GM18858 (cell line): ENCODE measurements around the gene C21orf58.

Experiments
- ATAC-seq: cut with Tn5 transposase; IDR thresholded peaks from one replicate; pipeline ENCODE4 v1.9.1; 2021; ENCODE audit not compliant: unreplicated experiment

C21orf58 gene

DNA sequence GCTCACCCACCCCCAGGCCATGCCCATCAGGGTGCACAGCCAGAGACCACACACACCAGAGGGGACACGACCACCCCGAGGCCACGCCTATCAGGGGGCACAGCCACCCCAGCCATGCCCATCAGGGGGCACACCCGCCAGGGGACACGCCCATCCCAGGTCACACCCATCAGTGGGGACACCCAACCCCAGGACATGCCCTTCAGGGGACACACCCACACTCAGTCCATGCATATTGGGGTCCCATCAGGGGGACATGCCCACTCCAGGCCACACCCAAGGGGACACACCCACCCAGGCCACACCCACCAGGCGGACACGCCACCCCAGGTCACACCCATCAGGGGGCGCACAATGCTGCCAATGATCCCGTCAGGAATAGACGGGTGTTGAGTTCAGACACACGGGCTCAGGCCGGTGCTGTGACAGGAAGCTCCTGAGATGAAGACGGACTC is 59.0 kb downstream of the C21orf58 start:
- ATAC-seq, result no peak

GRCh38 chr21:46264046-46264689 is 59.5 kb downstream of the C21orf58 start:
- no peak for ATAC-seq

DNA sequence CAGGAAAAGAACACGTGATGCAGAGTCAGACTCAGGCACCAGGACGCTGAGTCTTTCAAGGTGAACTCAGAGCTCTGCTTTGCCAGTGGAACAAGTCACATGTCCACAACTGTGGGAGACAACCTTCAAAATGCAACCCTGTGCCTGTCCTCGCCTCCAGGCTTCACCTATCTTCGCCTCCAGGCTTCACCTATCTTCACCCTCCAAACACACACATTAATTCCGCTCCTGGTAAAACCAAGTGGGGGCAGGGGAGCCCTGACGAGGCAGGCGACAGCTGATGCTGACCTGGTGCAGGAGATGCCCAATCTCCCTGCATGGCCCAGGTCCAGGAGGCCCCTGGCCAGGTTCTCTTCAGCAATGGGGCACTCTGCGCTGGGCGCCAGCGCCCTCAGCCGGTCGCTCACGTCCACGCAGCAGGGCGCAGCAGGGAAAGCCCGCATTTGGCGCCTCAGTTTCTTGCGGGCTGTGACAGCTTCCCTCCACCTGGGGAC is 67.1 kb downstream of the C21orf58 start:
- ATAC-seq, result no peak

DNA sequence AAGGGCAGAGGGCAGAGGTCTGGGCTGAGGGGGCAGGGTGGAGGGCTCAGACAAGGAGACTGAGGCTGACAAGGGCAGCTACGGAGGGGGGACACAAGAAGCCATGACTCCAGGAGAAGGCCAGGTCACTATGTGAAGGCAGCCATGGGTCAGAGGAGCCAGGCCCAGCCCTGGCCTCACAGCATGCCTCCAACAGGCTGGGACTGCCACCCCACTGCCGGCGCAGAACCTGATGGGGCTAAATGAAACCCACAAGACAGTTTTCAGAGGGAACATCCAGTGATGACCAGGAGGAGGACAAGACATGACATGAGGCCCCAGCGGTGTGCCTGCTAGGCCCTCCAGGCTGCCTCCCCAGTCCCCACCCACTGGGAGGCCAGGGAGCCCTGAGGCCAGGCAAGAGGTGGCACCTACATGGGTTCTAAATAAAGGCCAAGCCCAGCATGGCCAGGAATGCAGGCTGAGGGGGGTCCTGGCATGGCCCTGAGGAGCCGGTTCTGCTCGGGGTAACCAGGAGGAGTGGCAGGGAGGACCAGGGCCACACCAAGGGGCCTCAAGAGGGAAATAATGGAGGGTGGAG is 67.8 kb downstream of the C21orf58 start:
- no peak for ATAC-seq

DNA sequence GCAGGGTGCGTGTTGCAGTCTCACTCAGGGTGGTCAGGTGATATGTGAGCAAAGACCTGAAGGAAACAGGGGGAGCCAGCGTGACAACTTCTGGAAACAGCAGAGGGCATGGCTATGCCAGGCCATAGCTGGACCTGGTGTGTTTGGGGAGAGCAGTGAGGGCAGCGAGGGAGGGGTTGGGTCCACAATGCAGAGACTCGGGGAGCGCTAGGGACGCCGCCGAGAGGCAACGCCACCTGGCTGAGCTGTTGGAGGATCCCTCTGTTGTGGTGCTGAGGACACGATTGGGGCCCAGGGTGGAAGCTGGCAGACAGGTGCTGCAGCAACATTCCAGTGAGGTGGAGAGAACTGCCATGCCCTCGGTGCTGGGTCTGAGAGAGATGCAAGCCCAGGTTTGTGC is 68.5 kb downstream of the C21orf58 start:
- ATAC-seq, result no peak

- ATAC-seq, result no peak
Measured at GRCh38 chr21:46254208-46254975, 69.3 kb downstream of the C21orf58 start.

DNA sequence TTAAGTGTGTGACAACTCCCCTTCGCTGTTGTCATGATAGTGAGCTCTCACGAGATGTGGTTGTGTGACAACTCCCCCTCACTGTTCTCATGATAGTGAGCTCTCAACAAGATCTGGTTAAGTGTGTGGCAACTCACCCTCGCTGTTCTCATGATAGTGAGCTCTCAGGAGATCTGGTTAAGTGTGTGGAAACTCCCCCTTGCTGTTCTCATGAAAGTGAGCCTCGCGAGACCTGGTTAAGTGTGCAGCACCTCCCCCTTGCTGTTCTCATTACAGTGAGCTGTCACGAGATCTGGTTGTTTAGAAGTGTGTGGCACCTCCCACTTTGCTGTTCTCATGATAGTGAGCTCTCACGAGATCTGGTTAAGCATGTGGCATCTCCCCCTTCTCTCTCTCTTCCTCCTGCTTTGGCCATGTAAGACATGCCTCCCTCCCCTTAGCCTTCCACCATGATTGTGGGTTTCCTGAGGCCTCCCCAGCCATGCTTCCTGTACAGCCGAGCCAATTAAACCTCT is 70.0 kb downstream of the C21orf58 start:
- ATAC-seq, result no peak

DNA sequence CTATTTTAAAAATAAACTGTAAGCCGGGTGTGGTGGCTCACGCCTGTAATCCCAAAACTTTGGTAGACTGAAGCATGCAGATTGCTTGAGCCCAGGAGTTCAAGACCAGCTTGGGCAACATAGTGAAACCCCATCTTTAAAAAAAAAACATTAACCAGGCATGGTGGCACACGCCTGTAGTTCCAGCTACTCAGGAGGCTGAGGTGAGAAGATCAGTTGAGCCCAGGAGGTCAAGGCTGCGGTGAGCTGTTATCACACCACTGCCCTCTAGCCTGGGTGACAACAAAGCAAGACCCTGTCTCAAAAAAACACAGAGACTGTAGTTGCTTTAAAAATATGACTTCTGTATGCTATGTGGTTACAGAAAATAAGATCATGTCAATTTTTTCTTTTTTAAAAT is 70.8 kb downstream of the C21orf58 start:
- ATAC-seq, result no peak
